Measurements from ENCODE around the gene BSG. TPM values are rescaled to one million over a fixed set of nuclear protein-coding genes. Genes with fewer than 3 reads are reported as not detected.

Gene BSG
- total RNA-seq, 1 experiment from 2014 or later = 653 TPM

DNA sequence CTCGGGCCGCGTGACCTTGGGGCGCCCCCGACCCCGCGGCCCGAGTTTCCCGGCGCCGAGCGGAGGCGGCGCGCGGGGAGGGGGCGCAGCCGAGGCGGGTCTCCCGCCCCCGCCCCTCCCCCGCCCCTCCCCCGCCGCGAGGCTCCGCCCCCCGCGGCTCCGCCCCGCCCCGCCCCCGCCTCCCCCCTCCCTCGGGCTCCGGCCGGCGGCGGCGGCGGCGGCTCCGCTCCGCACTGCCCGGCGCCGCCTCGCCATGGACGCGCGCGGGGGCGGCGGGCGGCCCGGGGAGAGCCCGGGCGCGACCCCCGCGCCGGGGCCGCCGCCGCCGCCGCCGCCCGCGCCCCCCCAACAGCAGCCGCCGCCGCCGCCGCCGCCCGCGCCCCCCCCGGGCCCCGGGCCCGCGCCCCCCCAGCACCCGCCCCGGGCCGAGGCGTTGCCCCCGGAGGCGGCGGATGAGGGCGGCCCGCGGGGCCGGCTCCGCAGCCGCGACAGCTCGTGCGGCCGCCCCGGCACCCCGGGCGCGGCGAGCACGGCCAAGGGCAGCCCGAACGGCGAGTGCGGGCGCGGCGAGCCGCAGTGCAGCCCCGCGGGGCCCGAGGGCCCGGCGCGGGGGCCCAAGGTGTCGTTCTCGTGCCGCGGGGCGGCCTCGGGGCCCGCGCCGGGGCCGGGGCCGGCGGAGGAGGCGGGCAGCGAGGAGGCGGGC lies 17.4 kb downstream of the BSG start, which contains the start of gene HCN2:
TSS of gene HCN2 (plus strand) at position 189 of the 703 bp plus-strand sequence. CDS start at position 254, 65 bp downstream.
- H3K4me3 ChIP-seq (ENCODE audit: low read depth in 2 of 2, low read length in 2 of 2) = peak within 1 kb of the TSS; percentile 31 to 38
- in situ Hi-C loops (cut with HindIII; ENCODE audit: low pct_unique_long_range_greater_than_20kb, low sequenced_read_pairs) (no loop called here), intact Hi-C loops (cut with micrococcal nuclease; ENCODE audit: unreplicated experiment) (no loop called here)
- no peak within 1 kb of the TSS for H3K27ac ChIP-seq (ENCODE audit: low read length)
- no peaks in the 10 kb centered on the region for H3K9me3 ChIP-seq (ENCODE audit: control insufficient read depth, insufficient read depth, low read depth, low read length)
- H3K27me3 ChIP-seq (ENCODE audit: control insufficient read depth, insufficient read depth, low read length) = no peaks in the 10 kb centered on the region
- no peak for DNase-seq (ENCODE audit: low read depth, low spot score)
- no TSS peak for BruUV-seq (replicated peaks)
- no peaks in the 10 kb centered on the region for H3K36me3 ChIP-seq (ENCODE audit: control insufficient read depth, insufficient read depth, low read length)
- TF ChIP-seq POLR2AphosphoS5 (IDR thresholded peaks at IDR 0.05; ENCODE audit: low read depth, low read length) (no peak), TCF7L2 (IDR thresholded peaks at IDR 0.05; ENCODE audit: low read depth, low read length) (no peak), SIN3A (IDR thresholded peaks at IDR 0.05; ENCODE audit: borderline replicate concordance, insufficient read depth, low read depth, low read length) (no peak)
- TF ChIP-seq, protein P1, sequence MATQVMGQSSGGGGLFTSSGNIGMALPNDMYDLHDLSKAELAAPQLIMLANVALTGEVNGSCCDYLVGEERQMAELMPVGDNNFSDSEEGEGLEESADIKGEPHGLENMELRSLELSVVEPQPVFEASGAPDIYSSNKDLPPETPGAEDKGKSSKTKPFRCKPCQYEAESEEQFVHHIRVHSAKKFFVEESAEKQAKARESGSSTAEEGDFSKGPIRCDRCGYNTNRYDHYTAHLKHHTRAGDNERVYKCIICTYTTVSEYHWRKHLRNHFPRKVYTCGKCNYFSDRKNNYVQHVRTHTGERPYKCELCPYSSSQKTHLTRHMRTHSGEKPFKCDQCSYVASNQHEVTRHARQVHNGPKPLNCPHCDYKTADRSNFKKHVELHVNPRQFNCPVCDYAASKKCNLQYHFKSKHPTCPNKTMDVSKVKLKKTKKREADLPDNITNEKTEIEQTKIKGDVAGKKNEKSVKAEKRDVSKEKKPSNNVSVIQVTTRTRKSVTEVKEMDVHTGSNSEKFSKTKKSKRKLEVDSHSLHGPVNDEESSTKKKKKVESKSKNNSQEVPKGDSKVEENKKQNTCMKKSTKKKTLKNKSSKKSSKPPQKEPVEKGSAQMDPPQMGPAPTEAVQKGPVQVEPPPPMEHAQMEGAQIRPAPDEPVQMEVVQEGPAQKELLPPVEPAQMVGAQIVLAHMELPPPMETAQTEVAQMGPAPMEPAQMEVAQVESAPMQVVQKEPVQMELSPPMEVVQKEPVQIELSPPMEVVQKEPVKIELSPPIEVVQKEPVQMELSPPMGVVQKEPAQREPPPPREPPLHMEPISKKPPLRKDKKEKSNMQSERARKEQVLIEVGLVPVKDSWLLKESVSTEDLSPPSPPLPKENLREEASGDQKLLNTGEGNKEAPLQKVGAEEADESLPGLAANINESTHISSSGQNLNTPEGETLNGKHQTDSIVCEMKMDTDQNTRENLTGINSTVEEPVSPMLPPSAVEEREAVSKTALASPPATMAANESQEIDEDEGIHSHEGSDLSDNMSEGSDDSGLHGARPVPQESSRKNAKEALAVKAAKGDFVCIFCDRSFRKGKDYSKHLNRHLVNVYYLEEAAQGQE (IDR thresholded peaks at IDR 0.05; ENCODE audit: insufficient read depth in 1 of 2, low read depth in 2 of 2, low read length in 1 of 2) = no peak
- TF ChIP-seq, protein P2, sequence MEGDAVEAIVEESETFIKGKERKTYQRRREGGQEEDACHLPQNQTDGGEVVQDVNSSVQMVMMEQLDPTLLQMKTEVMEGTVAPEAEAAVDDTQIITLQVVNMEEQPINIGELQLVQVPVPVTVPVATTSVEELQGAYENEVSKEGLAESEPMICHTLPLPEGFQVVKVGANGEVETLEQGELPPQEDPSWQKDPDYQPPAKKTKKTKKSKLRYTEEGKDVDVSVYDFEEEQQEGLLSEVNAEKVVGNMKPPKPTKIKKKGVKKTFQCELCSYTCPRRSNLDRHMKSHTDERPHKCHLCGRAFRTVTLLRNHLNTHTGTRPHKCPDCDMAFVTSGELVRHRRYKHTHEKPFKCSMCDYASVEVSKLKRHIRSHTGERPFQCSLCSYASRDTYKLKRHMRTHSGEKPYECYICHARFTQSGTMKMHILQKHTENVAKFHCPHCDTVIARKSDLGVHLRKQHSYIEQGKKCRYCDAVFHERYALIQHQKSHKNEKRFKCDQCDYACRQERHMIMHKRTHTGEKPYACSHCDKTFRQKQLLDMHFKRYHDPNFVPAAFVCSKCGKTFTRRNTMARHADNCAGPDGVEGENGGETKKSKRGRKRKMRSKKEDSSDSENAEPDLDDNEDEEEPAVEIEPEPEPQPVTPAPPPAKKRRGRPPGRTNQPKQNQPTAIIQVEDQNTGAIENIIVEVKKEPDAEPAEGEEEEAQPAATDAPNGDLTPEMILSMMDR (IDR thresholded peaks at IDR 0.05) = no peak
- ChIA-PET POLR2A (no interaction called here), CTCF (no interaction called here)
- 0 out of 2 replicates have a peak, but pooled peaks have one; percentile 0 for ATAC-seq
- peaks cover 20% of the 10 kb centered on the region for H3K4me1 ChIP-seq (ENCODE audit: control insufficient read depth, insufficient read depth, low read length)

DNA sequence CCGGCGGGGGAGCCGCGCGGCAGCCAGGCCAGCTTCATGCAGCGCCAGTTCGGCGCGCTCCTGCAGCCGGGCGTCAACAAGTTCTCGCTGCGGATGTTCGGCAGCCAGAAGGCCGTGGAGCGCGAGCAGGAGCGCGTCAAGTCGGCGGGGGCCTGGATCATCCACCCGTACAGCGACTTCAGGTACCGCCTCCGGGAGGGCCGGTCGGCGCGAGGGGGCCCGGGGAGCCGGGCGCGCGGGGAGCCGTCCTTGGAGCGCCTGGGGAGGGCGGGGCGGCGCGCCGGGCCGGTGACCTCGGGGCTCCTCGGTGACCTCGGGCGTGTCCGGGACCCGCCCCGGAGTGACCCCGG lies 18.0 kb downstream of the BSG start:
- H3K4me3 ChIP-seq (ENCODE audit: low read depth in 2 of 2, low read length in 2 of 2) = peak overlapping the region; percentile 30 to 31; a peak in 3 of 4 replicates
- ChIA-PET CTCF (no interaction called here), POLR2A (no interaction called here)
- in situ Hi-C loops (cut with HindIII; ENCODE audit: low pct_unique_long_range_greater_than_20kb, low sequenced_read_pairs) = no loop called here
- peaks cover 20% of the 10 kb centered on the region for H3K4me1 ChIP-seq (ENCODE audit: control insufficient read depth, insufficient read depth, low read length)
- DNase-seq (ENCODE audit: low read depth, low spot score) = no peak
- intact Hi-C loops (cut with micrococcal nuclease; ENCODE audit: unreplicated experiment) = no loop called here
- BruUV-seq (replicated peaks) = no TSS peak
- H3K36me3 ChIP-seq (ENCODE audit: control insufficient read depth, insufficient read depth, low read length) = no peaks in the 10 kb centered on the region
- H3K27me3 ChIP-seq (ENCODE audit: control insufficient read depth, insufficient read depth, low read length) = no peaks in the 10 kb centered on the region
- no peak for TF ChIP-seq TCF7L2 (IDR thresholded peaks at IDR 0.05; ENCODE audit: low read depth, low read length)
- TF ChIP-seq, protein P1 (IDR thresholded peaks at IDR 0.05; ENCODE audit: insufficient read depth in 1 of 2, low read depth in 2 of 2, low read length in 1 of 2) = peak in 1 of 2 experiments; percentile 66; a peak in 1 of 4 replicates
- H3K27ac ChIP-seq (ENCODE audit: low read length) = no peak overlapping the region
- H3K9me3 ChIP-seq (ENCODE audit: control insufficient read depth, insufficient read depth, low read depth, low read length) = no peaks in the 10 kb centered on the region
- ATAC-seq = peak; percentile 27; the same call in 1 of the 2 replicates
